Measurements from ENCODE around the gene CHI3L1.

CHI3L1 gene

DNA sequence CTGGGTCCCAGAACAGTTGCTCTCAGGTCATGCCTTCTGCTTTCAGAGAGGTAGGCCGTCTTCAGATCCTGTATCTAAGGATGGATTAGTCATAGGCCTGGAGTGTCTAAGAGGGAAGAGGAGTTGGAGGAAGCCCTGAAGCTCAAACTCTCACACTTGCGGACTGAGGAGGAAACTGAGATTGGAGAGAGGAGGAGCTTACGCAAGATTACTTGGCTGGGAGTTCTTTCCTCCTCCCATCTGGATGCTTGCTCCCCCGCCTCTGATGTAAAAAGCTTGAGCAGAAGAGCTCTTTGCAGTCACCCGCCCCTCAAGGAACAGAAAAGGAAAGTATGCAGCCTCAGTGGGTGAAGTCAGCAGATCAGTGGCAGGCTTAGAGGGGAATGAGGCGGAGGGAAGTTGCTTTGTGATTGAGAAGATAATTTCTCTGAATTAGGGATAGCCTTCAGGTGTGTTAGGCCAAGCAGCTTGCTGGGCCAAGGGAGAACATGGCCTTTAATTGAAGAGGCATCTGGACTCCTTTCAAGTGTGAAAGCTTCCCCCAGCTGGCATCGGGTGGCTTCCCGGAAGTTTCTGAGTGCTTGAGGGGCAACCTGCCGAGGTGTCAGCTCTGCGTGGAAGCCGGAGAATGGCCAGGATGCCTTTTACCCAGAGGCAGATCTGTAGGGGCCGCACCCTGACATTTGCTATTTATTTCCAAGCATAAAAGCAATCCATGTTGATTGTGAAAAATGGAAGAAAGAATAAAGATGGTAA is 52.4 kb downstream of the CHI3L1 start:
- no peak for DNase-seq (ENCODE audit: low read depth)

DNA sequence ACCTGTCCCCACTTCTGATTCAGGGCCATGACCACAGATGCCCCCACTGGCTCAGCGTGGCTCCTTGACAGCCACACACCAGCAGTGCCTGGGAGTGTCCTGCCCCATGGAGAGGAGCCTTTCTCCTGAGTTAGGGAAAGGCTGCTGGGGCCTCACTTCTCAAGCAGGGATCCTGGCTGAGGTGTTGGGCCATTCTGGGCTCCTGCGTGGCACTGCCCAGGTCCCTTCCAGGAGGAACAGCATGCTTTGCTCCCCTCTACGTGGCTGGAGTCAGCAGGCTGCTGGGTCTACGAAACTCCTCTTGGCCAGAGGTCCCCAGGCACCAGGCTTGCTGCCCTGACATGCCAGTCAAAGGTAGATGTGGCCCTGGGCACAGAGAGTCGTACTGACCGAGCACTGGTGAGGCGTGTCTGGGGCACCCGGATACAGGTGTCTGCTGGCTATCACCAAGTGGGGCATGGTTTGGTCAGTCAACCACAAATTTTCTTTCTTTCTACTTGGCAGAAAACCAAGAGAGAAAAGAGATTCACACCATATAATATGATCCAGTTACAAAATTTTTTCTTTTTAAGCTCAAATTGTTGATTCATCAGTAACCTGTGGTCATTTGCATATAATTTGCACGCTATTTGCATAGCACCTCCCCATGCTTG is 54.8 kb downstream of the CHI3L1 start:
- DNase-seq (ENCODE audit: low read depth) = no peak

DNA sequence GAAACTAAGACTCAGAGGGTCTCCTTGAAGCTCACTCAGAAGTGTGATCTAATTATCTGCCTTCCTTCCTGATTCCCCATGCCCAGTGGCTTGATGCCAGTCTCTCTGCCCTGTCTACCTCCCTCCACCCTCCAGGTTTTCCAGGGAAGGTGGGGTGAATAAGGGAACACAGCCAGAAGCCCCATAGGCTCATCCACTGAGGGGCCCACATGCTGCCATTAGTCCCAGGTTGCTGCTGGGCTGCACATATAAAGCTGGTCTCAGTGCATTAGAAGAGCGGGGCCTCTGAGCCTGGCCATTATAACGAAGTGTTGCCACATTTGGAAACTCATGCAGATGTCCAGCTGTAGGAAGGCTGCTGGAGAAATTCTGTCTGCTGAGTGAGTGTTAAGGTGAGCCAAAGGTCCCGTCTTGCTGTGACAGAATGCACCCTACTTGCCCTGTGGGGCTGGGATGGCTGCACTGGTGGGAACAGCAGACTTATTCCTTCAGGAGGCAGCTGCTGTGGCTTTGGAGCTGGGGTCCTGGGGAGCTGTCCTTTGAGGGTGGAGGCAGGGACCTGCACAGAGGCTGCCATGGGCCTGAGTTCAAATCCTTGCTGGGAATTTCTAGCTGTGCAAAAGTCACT is 56.0 kb downstream of the CHI3L1 start:
- DNase-seq (ENCODE audit: low read depth) = no peak

DNA sequence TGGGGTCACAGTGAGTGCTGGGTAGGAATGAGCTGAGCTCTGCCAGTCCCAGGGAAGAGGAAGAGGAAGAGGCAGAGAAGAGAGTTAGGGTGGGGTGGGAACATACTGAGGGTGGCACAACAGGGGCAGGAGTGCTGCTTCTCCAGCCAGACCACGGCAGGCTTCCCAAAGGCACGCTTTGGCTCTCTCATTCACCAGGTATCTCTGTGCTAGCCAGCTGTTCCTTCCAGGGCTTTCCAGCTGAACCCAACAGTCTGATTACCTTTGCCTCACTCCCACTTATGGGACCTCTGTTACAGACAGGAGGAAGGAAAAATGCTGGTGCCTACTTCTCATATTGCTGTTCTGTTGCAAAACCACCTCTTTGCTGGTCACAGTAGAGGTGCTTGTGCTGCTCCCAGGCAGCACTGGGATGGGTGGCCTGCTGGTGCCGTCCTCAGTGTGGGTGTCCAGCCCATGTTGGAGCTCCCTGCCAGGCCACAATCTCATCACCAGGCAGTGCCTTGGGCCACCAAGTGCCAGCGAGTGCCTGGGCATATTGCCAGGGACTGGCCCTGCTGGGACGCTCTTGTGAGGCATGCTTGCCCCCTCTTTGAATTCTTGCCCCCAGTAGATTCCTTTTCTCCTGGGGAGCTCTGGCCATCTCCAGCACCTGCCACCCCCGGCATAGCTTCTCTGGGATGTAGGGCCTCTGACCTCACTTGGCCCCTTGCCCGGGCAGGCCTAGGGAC is 56.8 kb downstream of the CHI3L1 start:
- no peak for DNase-seq (ENCODE audit: low read depth)
